GM19397 (cell line): ENCODE measurements around the gene ALDH18A1.
A peak's percentile ranks its signal among the peaks of the same experiment; 100 is the strongest.

Experiments
- ATAC-seq: cut with Tn5 transposase; IDR thresholded peaks from one replicate; pipeline ENCODE4 v1.9.1; 2021; ENCODE audit warnings: mild to moderate bottlenecking, moderate library complexity; ENCODE audit not compliant: unreplicated experiment

The ALDH18A1 gene

GRCh38 chr10:95588025-95588424, 68.5 kb downstream of the ALDH18A1 start:
- no peak for ATAC-seq

GRCh38 chr10:95579835-95580535, 76.5 kb downstream of the ALDH18A1 start:
- ATAC-seq: no peak

- ATAC-seq: no peak
Observed at GRCh38 chr10:95579292-95579691, 77.2 kb downstream of the ALDH18A1 start.

- ATAC-seq: no peak
Observed at GRCh38 chr10:95578619-95579018, 77.9 kb downstream of the ALDH18A1 start.

GRCh38 chr10:95574649-95575365, 81.7 kb downstream of the ALDH18A1 start:
- ATAC-seq: no peak

GRCh38 chr10:95573964-95574604, 82.4 kb downstream of the ALDH18A1 start:
- no peak for ATAC-seq

GRCh38 chr10:95573527-95573926, 83.0 kb downstream of the ALDH18A1 start:
- ATAC-seq: no peak

- ATAC-seq: no peak
Observed at GRCh38 chr10:95572131-95572820, 84.2 kb downstream of the ALDH18A1 start.

GRCh38 chr10:95571390-95571789, 85.1 kb downstream of the ALDH18A1 start:
- no peak for ATAC-seq

- ATAC-seq: no peak
Observed at GRCh38 chr10:95569368-95569767, 87.1 kb downstream of the ALDH18A1 start.

- no peak for ATAC-seq
Observed at GRCh38 chr10:95567903-95568630, 88.4 kb downstream of the ALDH18A1 start.

GRCh38 chr10:95566136-95566535, 90.4 kb downstream of the ALDH18A1 start:
- no peak for ATAC-seq

GRCh38 chr10:95565336-95565735, 91.2 kb downstream of the ALDH18A1 start:
- ATAC-seq: no peak

GRCh38 chr10:95564291-95564690, 92.2 kb downstream of the ALDH18A1 start:
- no peak for ATAC-seq

GRCh38 chr10:95562341-95562965, 94.1 kb downstream of the ALDH18A1 start:
- no peak for ATAC-seq

- no peak for ATAC-seq
Observed at GRCh38 chr10:95561864-95562177, 94.7 kb downstream of the ALDH18A1 start.

- peak; percentile 99 for ATAC-seq
Observed at GRCh38 chr10:95561177-95561863, 95.2 kb downstream of the ALDH18A1 start, which contains the start of gene SORBS1. TSS of gene SORBS1 (minus strand) at chr10:95561371. CDS start at chr10:95441135, 120,236 bp downstream.

- no peak for ATAC-seq
Observed at GRCh38 chr10:95560278-95561176, 96.0 kb downstream of the ALDH18A1 start.

- ATAC-seq: no peak
Observed at GRCh38 chr10:95559896-95560277, 96.6 kb downstream of the ALDH18A1 start.
